Stomach smooth muscle (tissue), 2 donors: ENCODE measurements around the gene S100A8.

ENCODE experiments used
- H3K27ac ChIP-seq: one replicate; pipeline ENCODE4 v1.7.0; 2013; ENCODE audit warnings: mild to moderate bottlenecking, low read length, inconsistent platforms
- H3K27me3 ChIP-seq, 2 donors: one replicate each; pipeline ENCODE4 v1.7.0; 2013; ENCODE audit warnings: low read length in 2 of 2; ENCODE audit not compliant: insufficient read depth in 2 of 2, control insufficient read depth in 1 of 2
- H3K36me3 ChIP-seq, 2 donors: one replicate each; pipeline ENCODE4 v1.7.0; 2013; ENCODE audit warnings: low read length in 2 of 2; ENCODE audit not compliant: control insufficient read depth in 2 of 2, insufficient read depth in 2 of 2
- H3K4me1 ChIP-seq: one replicate; pipeline ENCODE4 v1.7.0; 2013; ENCODE audit warnings: low read length; ENCODE audit not compliant: control insufficient read depth, insufficient read depth
- H3K4me3 ChIP-seq, 2 donors: one replicate each; pipeline ENCODE4 v1.7.0; 2013; ENCODE audit warnings: low read length in 2 of 2
- H3K9ac ChIP-seq, 2 donors: one replicate each; pipeline ENCODE4 v1.7.0; 2013; ENCODE audit warnings: low read length in 2 of 2, mild to moderate bottlenecking in 1 of 2
- H3K9me3 ChIP-seq, 2 donors: one replicate each; pipeline ENCODE4 v1.7.0; 2013; ENCODE audit warnings: low read length in 2 of 2; ENCODE audit not compliant: control insufficient read depth in 2 of 2
- donor health status: healthy.
- donor health status: Pancreatic carcinoma.

Gene S100A8

DNA sequence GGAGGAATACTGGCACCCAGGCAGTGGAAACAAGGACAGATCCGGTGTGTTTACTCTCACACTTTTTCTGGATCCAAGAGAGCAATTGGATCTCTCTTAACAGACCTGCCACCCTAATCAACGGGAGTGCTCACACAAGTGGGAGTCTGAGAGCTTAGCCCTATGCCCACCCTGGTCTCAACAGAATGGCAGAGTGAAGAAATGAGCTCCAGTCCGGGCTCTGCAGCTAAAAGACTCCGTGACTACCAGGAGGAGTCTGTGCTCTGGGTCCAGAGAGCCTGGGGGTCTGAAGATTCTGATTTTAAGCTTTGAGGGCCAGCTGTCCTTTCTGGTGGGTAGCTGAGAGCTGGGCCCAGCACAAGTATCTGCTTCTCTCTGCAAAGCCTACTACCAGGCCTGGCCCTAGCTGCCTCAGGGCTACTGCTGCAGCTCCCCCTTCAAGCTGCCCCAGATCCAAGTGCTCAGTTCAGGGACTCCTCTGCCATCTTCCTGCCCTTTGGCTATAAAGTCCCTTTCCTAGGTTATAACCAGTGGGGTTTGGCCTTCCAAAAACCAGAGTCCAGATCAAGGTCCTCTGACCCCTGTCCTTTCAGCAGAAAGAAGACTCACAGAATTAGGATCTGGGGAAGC is 29.3 kb downstream of the S100A8 start:
- no peak overlapping the region for H3K27ac ChIP-seq
- H3K9me3 ChIP-seq, result no peaks in the 10 kb centered on the region
- no peaks in the 10 kb centered on the region for H3K4me1 ChIP-seq
- H3K27me3 ChIP-seq, result peaks cover 4 to 7% of the 10 kb centered on the region in 2 donors
- no peak overlapping the region for H3K4me3 ChIP-seq
- no peak overlapping the region for H3K9ac ChIP-seq
- no peaks in the 10 kb centered on the region for H3K36me3 ChIP-seq

DNA sequence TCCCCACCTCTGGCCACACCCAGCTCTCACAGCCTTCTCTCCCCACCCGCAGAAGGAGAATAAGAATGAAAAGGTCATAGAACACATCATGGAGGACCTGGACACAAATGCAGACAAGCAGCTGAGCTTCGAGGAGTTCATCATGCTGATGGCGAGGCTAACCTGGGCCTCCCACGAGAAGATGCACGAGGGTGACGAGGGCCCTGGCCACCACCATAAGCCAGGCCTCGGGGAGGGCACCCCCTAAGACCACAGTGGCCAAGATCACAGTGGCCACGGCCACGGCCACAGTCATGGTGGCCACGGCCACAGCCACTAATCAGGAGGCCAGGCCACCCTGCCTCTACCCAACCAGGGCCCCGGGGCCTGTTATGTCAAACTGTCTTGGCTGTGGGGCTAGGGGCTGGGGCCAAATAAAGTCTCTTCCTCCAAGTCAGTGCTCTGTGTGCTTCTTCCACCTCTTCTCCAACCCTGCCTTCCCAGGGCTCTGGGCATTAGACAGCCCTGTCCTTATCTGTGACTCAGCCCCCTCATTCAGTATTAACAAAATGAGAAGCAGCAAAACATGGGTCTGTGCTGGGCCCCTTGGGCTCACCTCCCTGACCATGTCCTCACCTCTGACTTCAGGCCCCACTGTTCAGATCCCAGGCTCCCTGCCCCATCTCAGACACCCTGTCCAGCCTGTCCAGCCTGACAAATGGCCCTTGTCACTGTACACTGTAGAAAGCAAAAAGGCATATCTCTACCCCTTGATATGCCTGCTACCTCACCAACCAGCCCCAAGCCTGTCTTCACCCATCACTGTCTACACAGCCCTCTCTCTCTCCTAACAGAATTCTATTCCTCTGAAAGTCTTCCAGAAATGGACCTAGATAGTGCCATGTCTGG is 30.0 kb downstream of the S100A8 start:
- Histone ChIP-seq H3K4me1 (no peaks in the 10 kb centered on the region), H3K4me3 (no peak overlapping the region), H3K9me3 (no peaks in the 10 kb centered on the region), H3K9ac (no peak overlapping the region), H3K27me3 (peaks cover 4 to 7% of the 10 kb centered on the region in 2 donors), H3K36me3 (no peaks in the 10 kb centered on the region), H3K27ac (no peak overlapping the region)

DNA sequence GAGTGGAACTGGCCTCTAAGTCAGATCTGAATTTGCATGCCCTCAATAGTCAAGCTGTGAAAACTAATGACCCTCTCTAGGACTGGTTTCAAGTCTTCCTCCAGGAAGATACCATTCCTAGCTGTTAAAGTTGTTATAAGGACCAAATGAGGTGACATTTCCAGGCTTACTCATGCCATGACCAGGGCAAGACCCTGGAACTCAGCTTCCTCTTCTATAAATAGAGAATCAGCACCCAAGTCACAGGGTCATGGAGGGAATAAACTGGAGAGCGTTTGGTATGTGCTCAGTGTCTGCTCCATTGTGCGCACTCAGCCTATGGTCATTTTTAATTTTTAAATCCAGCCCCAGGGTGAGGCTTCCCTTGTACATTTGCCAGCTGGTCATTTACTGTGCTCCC is 30.7 kb downstream of the S100A8 start:
- Histone ChIP-seq H3K27me3 (peaks cover 3 to 4% of the 10 kb centered on the region in 2 donors), H3K9me3 (no peaks in the 10 kb centered on the region), H3K27ac (no peak overlapping the region), H3K4me3 (no peak overlapping the region), H3K4me1 (no peaks in the 10 kb centered on the region), H3K9ac (no peak overlapping the region), H3K36me3 (no peaks in the 10 kb centered on the region)

GRCh38 chr1:153359241-153359640 is 31.6 kb downstream of the S100A8 start:
- Histone ChIP-seq H3K4me1 (no peaks in the 10 kb centered on the region), H3K27me3 (peaks cover 0 to 3% of the 10 kb centered on the region in 2 donors), H3K9me3 (no peaks in the 10 kb centered on the region), H3K27ac (no peak overlapping the region), H3K9ac (no peak overlapping the region), H3K36me3 (no peaks in the 10 kb centered on the region), H3K4me3 (no peak overlapping the region)

DNA sequence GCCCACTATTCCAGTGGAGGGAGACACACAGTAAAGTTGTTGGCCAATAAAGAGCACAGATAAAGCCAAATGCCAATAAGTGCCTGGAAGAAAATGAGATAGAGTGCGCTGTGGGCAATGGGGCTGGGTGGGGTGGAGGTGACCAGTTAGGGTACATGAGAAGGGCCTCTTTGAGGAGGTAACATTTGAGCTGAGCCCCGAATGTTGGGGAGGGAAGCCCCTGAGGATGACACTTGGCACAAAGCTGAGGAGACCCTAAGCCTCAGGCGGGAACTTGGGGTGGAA is 32.2 kb downstream of the S100A8 start:
- no peak overlapping the region for H3K4me3 ChIP-seq

DNA sequence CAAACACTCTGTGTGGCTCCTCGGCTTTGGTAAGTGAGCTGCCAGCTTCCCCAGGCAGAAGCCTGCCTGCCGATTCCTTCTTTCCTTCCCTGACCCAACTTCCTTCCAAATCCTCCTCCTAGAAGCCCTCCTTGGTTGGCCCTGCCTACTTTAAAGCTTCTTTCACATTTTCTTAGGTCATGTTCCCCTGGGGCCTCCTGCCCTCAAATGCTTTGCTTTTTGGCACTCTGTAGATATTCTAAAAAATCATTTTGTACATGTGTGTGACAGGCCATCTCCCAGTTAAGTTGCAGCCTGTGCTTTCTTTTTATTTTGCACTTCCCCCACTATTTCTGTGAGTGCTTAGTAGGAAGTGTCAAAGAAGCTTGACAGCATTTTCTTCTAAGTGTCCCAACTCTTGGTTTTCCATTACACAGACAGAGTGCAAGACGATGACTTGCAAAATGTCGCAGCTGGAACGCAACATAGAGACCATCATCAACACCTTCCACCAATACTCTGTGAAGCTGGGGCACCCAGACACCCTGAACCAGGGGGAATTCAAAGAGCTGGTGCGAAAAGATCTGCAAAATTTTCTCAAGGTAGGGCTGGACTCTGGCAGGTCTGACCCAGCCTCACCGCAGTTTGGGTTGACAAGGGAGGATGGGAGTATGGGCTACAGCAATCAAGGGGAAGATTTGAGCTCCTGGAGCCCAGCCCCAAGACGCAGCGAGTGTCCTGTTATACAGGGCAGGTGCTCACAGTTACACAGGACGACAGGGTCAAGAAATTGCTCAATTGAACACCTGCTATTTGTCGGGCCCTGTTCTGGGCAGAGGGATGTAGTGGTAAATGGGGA is 32.8 kb downstream of the S100A8 start, which contains the start of gene S100A9:
Gene S100A9, plus strand, starts transcription at position 2 of the 838 bp plus-strand sequence. Its CDS starts 430 bp downstream, at position 432.
- no peaks in the 10 kb centered on the region for H3K4me1 ChIP-seq
- H3K27me3 ChIP-seq, result peaks cover 0 to 2% of the 10 kb centered on the region in 2 donors
- H3K27ac ChIP-seq, result no peak within 1 kb of the TSS
- H3K9me3 ChIP-seq, result no peaks in the 10 kb centered on the region
- H3K9ac ChIP-seq, result no peak within 1 kb of the TSS
- no peaks in the 10 kb centered on the region for H3K36me3 ChIP-seq
- H3K4me3 ChIP-seq, result no peak within 1 kb of the TSS

More for the DNA sequence above, 32.2 kb downstream of the S100A8 start:
- Histone ChIP-seq H3K27ac (no peak overlapping the region), H3K4me1 (no peaks in the 10 kb centered on the region), H3K27me3 (peaks cover 0 to 3% of the 10 kb centered on the region in 2 donors), H3K9me3 (no peaks in the 10 kb centered on the region), H3K36me3 (no peaks in the 10 kb centered on the region), H3K9ac (no peak overlapping the region)

DNA sequence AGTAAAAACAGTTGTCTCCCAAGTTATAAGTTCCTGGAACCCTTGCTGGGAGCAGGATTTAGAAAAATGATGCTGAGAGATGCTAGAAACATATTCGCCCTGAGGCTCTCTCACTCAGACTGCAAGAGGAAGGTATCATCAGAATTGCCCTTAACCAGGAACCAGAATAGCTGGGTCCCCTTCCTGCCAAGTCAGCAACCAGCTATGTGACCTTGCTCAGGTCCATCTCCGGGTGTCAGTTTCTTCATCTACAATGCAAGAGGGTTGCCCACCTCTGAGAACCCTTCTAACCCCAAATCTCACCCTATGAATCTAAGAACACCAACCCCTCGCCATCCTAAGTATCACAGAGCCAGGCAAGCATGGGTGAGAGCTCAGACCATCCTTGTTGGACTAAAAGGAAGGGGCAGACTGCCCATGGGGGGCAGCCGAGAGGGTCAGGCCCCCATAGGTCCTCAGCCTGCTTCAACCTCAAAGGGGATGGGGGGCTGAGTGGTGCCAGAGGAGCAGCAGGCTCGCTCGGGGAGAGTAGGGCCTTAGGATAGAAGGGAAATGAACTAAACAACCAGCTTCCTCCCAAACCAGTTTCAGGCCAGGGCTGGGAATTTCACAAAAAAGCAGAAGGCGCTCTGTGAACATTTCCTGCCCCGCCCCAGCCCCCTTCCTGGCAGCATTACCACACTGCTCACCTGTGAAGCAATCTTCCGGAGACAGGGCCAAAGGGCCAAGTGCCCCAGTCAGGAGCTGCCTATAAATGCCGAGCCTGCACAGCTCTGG is 33.6 kb downstream of the S100A8 start:
- Histone ChIP-seq H3K27me3 (peaks cover 0 to 3% of the 10 kb centered on the region in 2 donors), H3K9ac (no peak overlapping the region), H3K4me3 (no peak overlapping the region), H3K36me3 (no peaks in the 10 kb centered on the region), H3K9me3 (no peaks in the 10 kb centered on the region), H3K4me1 (no peaks in the 10 kb centered on the region), H3K27ac (no peak overlapping the region)

DNA sequence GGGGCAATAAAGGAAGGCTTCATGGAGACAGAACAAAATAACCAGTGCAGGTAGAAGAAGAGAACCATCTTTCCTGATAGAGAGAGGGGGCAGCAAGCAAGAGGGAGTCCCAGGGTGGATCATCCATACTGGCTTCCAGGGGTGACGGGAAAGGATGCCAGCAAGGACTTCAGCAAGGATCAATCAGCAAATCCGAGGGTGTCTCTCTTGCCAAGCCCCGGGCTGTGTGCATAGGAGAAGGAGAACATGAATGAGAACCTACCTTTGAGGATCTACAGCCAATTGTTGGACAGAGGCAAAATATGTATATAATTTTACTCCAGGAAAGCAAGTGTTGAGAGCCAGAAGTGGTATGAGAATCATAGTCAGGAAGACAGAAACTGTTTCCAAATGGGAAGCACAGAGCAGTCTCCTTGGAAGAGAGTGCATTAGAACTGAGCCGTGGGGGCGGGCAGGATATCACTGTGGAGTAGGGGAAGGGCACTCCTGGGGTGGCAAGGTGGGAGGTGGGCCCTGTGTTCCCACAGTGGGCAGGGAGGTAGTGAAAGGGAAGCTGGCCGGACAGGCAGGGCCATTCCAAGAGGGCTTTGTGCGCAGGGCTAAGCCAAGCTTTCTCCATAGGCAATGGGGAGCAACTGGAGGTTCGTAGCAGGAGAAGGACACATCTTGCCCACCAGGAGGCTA is 34.3 kb downstream of the S100A8 start:
- H3K27ac ChIP-seq, result no peak overlapping the region
- peaks cover 0 to 3% of the 10 kb centered on the region in 2 donors for H3K27me3 ChIP-seq
- no peaks in the 10 kb centered on the region for H3K9me3 ChIP-seq
- H3K4me1 ChIP-seq, result no peaks in the 10 kb centered on the region
- H3K9ac ChIP-seq, result no peak overlapping the region
- no peaks in the 10 kb centered on the region for H3K36me3 ChIP-seq
- H3K4me3 ChIP-seq, result no peak overlapping the region

DNA sequence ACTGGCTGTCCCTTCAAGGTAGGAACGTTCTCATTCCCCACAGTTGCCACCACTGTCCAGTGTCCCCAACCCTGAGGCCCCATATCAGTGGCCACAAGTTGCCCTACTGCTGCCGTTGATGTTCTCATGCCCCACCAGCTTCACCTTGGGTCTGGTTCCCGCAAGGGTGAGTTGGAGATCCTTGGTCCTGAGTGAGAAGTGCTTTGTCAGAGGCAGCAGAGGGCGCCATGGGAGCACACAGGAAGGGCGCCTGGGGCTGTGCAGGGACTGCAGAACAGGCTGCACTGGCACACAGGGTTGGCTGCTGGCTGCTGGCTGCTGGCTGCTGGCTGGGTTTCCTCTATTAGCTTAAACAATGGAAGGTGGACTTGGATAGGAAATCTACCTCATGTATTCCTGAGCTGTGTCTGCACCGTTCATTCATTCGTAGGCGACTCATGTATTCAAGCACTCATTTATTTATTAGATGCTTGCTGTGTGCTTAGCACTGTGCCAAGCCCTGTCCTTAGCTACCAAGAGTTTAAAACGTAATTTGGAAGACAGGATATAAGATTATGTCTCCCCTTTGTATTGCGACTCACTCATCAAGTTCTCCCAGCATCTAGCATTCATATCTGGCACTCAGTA is 35.3 kb downstream of the S100A8 start:
- H3K9me3 ChIP-seq, result no peaks in the 10 kb centered on the region
- no peaks in the 10 kb centered on the region for H3K4me1 ChIP-seq
- no peak overlapping the region for H3K4me3 ChIP-seq
- H3K9ac ChIP-seq, result no peak overlapping the region
- no peak overlapping the region for H3K27ac ChIP-seq
- H3K27me3 ChIP-seq, result peaks cover 0 to 3% of the 10 kb centered on the region in 2 donors
- no peaks in the 10 kb centered on the region for H3K36me3 ChIP-seq
